GM19397 (cell line): ENCODE results near the gene TWNK.

Experiments used
- ATAC-seq: cut with Tn5 transposase; IDR thresholded peaks from one replicate; pipeline ENCODE4 v1.9.1; 2021; ENCODE audit warnings: mild to moderate bottlenecking, moderate library complexity; ENCODE audit not compliant: unreplicated experiment

Gene TWNK

DNA sequence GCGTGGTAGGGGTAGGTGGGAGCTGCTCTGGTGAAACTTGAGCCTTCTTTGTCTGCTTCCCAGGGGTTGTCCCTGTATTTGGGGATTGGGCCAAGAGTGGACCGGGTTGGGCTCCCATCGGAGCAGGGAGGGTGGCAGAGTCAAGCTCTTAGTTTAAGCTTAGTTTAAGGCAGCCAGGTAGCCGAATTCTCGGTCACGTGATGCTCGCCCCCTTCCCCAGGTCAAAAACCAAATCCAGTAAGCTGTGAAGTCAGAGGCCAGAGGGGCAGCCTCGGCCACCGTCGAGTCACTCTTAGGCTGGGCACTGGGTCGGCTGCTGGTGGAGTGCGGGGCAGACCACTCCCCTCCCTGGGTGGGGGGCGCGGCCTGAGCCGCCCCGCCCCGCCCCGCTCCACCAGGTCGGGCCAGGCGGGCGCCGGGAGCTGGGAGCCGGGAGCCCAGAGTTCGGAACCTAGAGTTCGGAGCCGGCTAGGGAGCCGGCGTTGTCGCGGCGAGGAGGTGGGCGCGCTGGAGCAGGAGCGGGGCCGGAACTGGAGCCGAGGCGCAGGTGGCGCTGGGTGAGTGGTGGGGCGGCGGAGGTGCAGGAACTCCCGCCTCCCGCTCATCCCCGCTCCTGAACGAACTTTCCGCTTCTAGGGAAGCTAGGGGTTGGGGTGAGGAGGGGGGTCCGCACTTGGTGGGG lies 9.5 kb downstream of the TWNK start:
- ATAC-seq: peak; percentile 21

- peak; percentile 29 for ATAC-seq
Observed at GRCh38 chr10:100997360-100998182, 10.2 kb downstream of the TWNK start.

DNA sequence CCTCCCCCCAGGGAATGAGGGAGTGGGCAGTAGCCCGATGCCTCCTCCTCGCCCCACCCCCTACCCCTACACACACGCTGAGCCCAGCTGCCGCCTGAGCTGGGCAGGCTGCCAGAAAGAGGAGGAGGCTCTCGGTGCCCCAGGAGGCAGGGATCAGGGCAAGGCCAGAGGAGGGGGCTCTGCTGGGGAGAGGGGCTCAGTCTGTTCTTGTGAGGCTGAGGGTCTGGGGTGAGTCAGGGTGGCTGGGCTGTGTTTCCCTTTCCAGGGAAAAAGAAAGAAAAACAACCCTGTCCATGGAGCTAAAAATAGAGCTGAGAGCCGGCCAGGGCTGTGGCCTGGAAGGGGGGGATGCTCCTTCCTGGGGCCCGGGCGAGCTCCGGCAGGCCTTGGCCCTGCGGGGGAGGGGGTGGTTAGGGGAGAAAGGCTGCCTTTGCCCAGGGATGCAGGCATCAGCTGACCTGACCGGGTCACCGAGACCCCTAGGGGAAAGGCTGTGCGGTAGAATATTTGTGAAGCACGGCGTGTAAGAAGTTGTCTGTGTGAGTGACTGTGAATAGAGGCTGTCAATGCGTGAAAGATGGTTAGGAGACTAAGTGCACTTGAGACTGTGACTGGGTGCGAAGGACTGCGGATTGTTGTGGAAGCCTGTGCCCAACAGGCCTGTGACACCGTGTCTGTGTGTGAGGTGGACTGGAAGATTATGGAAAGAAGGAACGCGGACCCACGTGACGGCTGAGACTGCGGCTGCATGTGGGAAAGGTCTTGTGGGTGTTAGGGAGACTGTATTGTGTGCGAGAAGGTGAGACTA lies 11.0 kb downstream of the TWNK start:
- ATAC-seq: peak; percentile 29

DNA sequence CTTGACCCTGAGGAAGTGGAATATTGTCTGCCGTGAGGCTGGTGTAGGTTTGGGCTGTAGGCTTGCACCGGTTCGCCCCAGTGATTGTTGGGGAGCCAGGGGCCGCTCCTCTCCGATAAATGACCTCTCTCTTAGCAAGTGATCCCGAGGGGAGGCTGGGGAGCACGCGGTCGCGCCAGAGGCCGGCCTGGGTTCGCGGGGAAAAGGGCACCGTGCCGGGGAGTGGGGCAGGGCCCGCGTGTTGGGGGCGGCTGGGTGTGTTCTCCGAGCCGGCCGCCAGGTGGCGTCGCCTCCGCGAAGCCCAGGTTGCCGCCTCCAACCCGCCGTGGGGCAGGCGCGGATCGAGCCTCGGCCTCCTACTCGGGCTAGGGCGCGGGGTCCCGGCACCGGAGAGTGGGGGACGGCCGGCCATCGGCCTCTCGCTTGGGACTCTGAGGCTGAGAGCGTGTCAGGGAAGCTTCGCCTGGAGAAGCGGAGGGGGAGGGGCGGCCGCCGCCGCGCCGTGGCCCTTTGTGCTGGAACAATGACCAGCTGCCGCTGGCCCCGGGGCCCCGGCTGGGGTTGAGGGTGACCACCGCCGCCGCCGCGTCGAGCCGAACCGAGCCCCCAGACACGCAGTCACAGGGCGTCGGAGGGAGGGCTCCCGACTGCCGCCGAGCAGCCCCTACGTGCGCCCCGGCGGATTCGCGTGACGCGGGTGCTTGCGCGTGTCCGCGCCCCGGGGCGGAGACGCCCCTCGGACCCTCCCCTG lies 11.8 kb downstream of the TWNK start:
- peak; percentile 46 for ATAC-seq

DNA sequence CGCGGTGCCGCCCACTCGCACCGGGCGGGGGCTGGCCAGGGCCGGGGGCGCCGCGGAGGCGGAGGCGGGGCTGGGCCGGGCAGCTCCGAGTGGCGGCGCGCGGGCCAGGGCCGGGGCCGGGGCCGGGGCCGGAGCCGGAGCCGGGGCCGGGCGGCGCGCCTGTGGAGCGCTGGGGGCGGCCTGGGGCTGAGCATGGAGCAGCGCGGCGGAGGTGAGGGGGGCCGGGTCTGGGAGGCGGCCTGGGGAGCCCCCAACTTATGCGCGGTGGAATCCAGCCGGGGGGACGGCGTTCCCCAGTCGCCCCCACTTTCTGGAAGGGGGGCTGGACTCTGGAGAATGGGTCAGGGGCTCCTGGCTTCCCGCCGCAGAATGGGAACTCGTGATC lies 12.4 kb downstream of the TWNK start, which contains the start of gene LZTS2:
Gene LZTS2, plus strand, starts transcription at position 67 of the 385 bp plus-strand sequence. CDS start 2,731 bp downstream, outside the sequence.
- no peak for ATAC-seq

- ATAC-seq: no peak
Observed at GRCh38 chr10:101000127-101000914, 13.0 kb downstream of the TWNK start.

DNA sequence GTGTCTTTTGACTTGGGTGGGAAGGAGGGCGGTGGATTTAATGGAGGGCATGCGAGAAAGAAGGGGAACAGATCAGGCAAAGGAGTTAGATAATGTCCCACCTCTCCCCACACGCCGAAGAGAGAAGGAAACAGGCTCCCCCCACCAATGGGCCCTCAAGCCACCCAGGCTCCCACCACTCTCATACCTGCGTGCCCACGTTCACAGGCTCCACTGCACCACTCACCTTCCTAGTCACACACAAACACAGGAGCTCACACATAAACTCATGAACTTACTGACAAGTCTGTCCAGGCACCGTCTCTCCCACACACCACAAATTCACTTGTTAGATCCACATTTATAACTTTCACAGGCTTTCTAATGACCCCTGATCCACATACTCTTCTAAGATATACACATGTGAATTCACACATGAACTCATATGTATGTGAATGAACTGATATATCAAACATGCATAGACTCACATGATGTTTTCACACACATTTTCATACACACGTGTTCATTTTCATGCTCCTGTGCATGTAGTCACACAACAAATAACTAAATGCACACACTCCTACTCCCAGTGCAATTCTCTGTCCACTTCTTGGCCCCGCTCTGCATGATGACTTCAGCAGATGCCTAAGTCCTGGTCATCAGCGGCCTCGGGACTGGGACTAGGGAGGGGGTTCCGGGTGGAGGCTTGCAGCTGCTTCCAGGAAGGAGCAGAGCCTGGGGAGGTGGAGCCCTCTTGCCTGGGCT lies 13.7 kb downstream of the TWNK start:
- no peak for ATAC-seq

DNA sequence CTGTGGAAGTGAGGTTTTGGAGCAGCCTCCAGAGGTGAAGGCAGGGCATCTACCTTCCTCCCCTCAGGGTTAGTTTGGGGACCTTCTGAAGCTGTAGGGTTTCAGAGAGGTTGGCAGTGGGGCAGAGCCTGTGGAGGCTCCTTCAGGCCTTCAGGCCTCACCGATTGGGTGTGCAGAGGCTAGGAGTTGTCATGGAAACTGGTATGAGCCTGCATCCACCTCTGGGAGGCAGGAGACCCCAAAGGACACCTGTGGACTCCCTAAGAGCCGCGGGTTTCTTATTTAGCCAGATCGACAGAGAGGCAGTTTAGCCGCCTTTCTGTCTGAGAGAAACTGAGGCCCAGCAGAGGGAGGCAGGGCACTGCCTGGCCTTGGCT lies 14.3 kb downstream of the TWNK start:
- no peak for ATAC-seq

GRCh38 chr10:101002456-101002855 lies 15.1 kb downstream of the TWNK start:
- ATAC-seq: no peak

DNA sequence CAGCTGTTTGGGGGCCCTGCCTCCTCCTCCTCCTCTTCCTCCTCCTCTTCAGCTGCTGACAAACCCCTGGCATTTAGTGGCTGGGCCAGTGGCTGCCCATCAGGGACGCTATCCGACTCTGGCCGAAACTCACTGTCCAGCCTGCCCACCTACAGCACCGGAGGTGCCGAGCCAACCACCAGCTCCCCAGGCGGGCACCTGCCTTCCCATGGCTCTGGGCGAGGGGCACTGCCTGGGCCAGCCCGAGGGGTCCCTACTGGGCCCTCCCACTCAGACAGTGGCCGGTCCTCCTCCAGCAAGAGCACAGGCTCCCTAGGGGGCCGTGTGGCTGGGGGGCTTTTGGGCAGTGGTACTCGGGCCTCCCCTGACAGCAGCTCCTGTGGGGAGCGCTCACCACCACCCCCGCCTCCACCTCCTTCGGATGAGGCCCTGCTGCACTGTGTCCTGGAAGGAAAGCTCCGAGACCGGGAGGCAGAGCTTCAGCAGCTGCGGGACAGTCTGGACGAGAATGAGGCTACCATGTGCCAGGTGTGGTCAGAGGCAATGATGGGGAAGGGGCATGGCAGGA lies 16.4 kb downstream of the TWNK start:
- no peak for ATAC-seq

DNA sequence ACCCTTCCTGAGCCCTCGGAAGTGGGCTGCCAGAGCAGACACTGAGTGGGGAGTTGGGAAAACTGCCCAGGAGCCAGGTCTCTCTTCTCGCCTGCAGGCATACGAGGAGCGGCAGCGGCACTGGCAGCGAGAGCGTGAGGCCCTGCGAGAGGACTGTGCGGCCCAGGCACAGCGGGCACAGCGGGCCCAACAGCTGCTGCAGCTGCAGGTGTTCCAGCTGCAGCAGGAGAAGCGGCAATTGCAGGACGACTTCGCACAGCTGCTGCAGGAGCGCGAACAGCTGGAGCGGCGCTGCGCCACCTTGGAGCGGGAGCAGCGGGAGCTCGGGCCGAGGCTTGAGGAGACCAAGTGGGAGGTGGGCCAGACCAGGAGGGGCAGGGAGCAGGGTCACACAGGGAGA lies 18.0 kb downstream of the TWNK start:
- no peak for ATAC-seq

GRCh38 chr10:101005869-101006567 lies 18.7 kb downstream of the TWNK start:
- no peak for ATAC-seq

GRCh38 chr10:101006593-101007098 lies 19.3 kb downstream of the TWNK start:
- no peak for ATAC-seq

- ATAC-seq: no peak
Observed at GRCh38 chr10:101007099-101007711, 19.9 kb downstream of the TWNK start.

- no peak for ATAC-seq
Observed at GRCh38 chr10:101007915-101008822, 20.8 kb downstream of the TWNK start.

GRCh38 chr10:101008823-101009423 lies 21.6 kb downstream of the TWNK start:
- no peak for ATAC-seq
